ENCODE results near the gene F2RL1.
"Not testable (repeated sequence)": the region's sequence is repeated elsewhere in the genome, so short reads cannot be mapped to it uniquely, and the experiment has no call there.

The F2RL1 gene

GRCh38 chr5:76818844-76819831 is at the start of gene F2RL1:
F2RL1 (plus strand) TSS chr5:76819030; CDS start chr5:76819183, 153 bp downstream.
- peak; percentile 11 for DNase-seq

- not testable (repeated sequence) for DNase-seq
Measured at GRCh38 chr5:76771041-76771440, 47.8 kb upstream of the F2RL1 start.

- DNase-seq: no peak
Measured at GRCh38 chr5:76771705-76772405, 47.0 kb upstream of the F2RL1 start.

GRCh38 chr5:76775921-76776320 is 42.9 kb upstream of the F2RL1 start:
- no peak for DNase-seq

- DNase-seq: no peak
Measured at GRCh38 chr5:76776391-76776790, 42.4 kb upstream of the F2RL1 start.

- DNase-seq: not testable (repeated sequence)
Measured at GRCh38 chr5:76780616-76781015, 38.2 kb upstream of the F2RL1 start.

- DNase-seq: no peak
Measured at GRCh38 chr5:76781775-76782174, 37.1 kb upstream of the F2RL1 start.

GRCh38 chr5:76782444-76782843 is 36.4 kb upstream of the F2RL1 start:
- DNase-seq: no peak

- no peak for DNase-seq
Measured at GRCh38 chr5:76787237-76787636, 31.6 kb upstream of the F2RL1 start.

- DNase-seq: no peak
Measured at GRCh38 chr5:76788362-76788761, 30.5 kb upstream of the F2RL1 start.

GRCh38 chr5:76789275-76789674 is 29.6 kb upstream of the F2RL1 start:
- not testable (repeated sequence) for DNase-seq

- DNase-seq: no peak
Measured at GRCh38 chr5:76789991-76790581, 28.7 kb upstream of the F2RL1 start.

GRCh38 chr5:76790632-76791290 is 28.1 kb upstream of the F2RL1 start:
- no peak for DNase-seq

- DNase-seq: no peak
Measured at GRCh38 chr5:76791461-76791860, 27.4 kb upstream of the F2RL1 start.

GRCh38 chr5:76794871-76795270 is 24.0 kb upstream of the F2RL1 start:
- DNase-seq: no peak

- no peak for DNase-seq
Measured at GRCh38 chr5:76799588-76799987, 19.2 kb upstream of the F2RL1 start.

GRCh38 chr5:76800579-76800978 is 18.3 kb upstream of the F2RL1 start:
- DNase-seq: no peak

GRCh38 chr5:76801159-76801802 is 17.5 kb upstream of the F2RL1 start:
- no peak for DNase-seq

- no peak for DNase-seq
Measured at GRCh38 chr5:76801803-76802195, 17.0 kb upstream of the F2RL1 start.

- no peak for DNase-seq
Measured at GRCh38 chr5:76804266-76804665, 14.6 kb upstream of the F2RL1 start.

- DNase-seq: no peak
Measured at GRCh38 chr5:76805821-76806505, 12.9 kb upstream of the F2RL1 start.

- DNase-seq: no peak
Measured at GRCh38 chr5:76807296-76807695, 11.5 kb upstream of the F2RL1 start.

All from CD4-positive, alpha-beta T cell treated with Interferon gamma for 1 hour (primary cell).